ENCODE results near the gene PNRC1.
"Not testable (repeated sequence)": the region's sequence is repeated elsewhere in the genome, so short reads cannot be mapped to it uniquely, and the experiment has no call there.

Gene PNRC1

DNA sequence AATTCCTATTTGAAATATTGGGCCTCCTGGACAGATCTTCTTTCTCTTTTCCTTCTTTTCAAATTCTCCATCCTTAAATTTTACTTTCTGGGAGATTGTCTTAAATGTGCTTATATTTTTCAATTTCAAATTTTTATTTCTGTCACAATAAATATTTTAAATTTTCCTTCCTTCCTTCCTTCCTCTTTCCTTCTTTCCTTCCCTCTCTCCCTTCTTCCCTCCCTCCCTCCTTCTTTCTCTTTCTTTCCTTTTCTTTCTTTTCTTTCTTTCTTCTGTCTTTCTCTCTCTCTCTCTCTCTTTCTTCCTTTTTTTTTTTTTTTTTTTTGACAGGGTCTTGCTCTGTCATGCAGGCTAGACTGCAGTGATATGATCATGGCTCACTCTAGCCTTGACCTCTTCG lies 16.7 kb upstream of the PNRC1 start:
- no peak for DNase-seq

DNA sequence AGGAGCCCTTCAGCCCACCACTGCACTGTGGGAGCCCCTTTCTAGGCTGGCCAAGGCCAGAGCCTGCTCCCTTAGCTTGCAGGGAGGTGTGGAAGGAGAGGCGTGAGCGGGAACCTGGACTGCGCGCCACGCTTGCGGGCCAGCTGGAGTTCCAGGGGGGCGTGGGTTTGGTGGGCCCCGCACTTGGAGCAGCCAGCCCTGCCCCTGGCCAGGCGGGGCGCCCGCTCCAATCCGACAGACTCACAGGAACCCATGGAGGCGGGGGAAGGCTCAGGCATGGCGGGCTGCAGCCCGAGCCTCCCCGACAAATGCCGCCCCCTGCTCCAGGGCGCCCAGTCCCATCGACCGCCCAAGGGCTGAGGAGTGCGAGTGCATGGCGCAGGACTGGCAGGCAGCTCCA lies 15.6 kb upstream of the PNRC1 start:
- DNase-seq = not testable (repeated sequence)

DNA sequence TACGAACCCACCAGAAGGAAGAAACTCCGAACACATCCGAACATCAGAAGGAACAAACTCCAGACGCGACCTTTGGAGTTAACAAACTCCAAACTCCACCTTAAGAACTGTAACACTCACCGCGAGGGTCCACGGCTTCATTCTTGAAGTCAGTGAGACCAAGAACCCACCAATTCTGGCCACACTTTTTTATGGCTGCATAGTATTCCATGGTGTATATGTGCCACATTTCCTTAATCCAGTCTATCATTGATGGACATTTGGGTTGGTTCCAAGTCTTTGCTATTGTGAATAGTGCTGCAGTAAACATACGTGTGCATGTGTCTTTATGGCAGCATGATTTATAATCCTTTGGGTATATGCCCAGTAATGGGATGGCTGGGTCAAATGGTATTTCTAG lies 14.4 kb upstream of the PNRC1 start:
- not testable (repeated sequence) for DNase-seq

DNA sequence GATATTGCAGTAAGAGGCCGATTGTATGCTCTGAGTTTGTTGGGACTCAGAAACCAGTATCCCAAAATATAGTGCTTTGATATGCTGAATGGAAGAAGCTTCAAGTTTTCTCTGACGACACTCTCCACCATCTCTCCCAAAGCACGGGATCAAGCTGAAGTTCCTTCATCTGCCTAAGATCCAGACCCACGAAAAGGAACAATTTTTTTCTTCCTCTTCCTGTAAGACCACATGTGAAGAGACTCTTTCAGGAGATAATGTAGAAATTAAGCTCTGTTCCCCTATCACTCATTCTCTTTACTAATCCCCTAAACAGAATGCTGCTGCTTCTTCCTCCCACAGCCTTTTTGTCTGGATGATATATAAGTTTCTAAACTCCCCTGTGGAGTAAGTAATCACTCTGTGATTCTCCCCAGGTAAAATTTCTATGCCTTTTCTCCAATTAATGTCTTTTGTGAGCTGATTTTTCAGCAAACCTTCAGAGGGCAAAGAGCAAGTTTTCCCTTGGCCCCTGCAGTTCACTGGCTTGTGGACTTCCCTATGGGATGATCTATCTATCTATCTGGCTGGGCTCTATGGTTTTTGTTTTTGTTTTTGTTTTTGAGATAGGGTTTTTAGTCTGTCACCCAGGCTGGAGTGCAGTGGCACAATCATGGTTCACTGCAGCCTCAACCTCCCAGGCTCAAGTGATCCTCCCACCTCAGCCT lies 13.5 kb upstream of the PNRC1 start:
- DNase-seq = no peak

DNA sequence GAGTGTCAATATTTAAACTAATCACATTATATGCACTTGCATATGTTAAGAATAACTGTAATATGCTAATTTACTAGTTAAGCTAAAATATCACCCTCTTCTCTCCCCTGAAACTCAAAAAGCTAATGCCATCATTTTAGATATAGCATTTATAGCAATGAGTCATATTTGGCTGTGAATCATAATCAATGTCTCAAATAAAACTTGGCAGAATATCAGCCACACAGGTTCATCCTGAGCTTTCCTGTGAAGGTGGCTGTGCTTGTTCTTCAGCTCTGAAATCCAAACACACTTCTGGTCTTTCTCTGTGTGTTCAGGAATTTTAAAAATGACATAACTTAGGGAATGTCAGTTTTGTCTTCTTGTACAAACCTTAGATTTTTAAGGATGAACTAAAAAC lies 12.8 kb upstream of the PNRC1 start:
- DNase-seq = no peak

DNA sequence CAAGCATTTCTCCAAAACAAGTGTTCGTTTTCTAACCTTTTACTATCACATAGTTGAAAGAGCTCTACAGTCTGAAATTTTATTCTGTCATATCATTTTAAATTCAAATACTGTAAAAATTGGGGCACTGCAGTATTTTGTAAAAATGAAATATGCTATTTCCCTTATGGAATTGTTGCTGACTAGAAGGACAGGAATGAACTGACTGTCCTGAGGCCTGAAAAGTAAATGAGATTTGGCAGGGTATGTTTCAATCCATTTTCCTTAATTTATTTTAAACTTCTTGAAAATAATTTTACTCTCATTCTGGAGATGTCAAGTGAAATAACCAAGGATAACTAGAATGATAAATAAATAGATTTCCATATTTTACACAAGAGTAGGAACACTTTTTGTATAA lies 11.9 kb upstream of the PNRC1 start:
- no peak for DNase-seq

DNA sequence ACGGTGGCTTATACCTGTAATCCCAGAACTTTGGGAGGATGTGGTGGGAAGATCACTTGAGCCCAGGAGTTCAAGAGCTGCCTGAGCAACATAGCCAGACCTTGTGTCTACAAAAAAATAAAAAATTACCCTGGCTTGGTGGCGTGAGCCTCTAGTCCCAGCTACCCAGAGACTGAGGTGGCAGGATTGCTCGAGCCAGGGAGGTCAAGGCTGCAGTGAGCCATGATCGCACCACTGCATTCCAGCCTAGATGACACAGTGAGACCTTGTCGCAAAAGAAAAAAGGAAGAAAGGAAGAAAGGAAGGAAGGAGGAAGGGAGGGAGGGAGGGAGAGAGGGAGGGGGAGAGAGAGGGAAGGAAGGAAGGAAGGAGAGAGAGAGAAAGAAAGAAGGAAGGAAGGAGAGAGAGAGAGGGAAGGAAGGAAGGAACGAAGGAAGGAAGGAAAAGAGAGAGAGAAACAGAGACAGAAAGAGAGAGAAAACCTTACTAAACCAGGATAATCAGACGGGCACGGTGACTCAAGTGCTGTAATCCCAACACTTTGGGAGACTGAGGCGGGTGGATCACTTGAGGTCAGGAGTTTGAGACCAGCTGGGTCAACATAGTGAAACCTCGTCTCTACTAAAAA lies 10.9 kb upstream of the PNRC1 start:
- DNase-seq = no peak

DNA sequence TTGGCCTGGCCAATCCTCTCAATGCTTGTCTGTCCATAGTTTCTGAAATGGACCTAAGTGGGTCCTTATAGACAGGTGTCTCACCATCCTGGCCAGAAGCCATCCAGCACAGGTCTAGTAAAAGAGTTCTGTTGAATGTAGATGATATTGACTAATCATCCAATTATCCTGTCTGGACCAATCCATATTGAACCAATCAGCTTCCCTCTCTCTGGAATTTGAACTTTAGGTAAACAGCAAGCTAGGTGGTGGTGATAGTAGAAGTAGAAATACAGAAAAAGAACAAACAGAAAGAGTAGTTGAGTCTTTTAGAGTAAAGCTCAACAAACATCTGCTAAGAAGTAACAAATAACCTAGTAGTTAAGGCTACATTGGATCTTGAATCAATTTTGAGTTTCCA lies 9.5 kb upstream of the PNRC1 start:
- DNase-seq = no peak

DNA sequence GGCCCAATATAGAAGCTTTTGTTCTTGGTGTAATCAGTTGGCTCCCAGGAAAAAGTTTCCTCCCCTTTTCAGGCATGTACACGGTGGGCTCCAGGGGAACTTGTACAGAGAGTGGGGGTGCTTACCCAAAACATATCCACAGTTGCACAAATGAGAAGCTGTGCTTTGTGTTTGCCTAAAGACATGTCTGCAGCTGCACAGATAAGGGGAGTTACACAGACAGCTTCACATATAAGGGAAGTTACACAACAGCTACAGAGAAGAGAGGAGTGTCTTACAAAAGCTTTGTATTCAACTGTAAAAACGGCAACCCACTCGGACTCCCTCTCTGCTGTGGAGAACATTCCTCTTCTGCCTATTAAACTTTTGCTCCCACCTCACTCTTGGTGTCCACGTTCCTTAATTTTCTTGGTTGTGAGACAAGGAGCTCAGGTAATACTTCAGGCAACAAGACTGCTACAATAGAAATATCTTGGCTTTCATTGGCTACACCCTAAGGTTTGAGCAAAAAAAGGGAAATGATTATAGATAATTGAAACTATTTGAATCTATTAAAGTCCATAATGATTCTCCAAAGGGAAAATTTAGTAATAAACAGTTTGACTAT lies 7.4 kb upstream of the PNRC1 start:
- no peak for DNase-seq

DNA sequence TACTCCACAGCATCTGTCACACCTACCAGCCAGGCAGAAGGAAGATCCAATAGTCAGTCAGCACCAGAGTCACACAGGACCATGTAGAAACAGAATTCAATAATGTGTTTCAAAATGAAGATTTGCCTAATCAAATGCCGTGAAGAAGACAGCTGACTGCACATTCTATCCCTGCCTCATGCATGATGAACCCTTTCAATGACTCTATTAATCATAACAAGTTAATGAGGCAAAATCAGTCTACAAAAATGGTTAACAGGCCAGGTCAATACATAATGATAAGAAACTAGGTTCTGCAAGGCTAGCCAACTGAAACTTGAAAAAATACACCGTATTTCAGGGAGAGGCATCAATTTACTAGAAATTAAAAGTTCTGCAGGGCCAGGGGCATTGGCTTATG lies 6.7 kb upstream of the PNRC1 start:
- no peak for DNase-seq

DNA sequence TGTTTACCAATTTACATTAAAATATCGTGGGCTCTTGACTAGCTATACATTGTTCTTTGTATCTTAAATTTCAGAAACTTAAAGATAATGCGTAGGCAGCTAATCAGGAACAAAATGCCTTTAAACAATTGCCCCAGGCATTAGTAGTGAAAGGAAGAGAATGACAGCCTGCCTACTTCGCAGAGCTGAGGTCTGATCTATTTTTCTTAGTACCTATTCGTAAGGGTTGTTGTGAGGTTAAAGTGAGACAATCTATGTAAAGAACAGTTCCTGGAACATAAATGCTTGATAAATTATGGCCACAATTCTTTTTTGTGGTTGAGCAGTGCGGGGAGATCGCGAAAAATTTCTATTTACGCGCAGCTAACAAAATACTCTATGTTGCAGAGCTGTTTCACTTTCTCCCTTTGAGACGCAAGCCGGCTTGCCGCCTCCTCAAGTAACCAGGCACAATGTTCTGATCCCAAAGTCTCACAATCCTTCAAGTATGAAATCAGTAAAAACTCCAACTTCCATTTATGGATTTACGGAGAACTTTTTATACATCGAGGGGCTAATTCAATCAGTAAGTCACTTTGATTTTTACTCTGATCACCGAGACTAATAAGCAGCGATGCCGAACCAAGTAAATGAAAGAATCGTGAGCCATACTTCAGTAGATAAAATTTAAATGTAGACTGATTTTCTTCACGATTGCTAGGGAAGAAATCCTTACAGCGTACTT lies 878 bp upstream of the PNRC1 start:
- DNase-seq = peak; percentile 44

DNA sequence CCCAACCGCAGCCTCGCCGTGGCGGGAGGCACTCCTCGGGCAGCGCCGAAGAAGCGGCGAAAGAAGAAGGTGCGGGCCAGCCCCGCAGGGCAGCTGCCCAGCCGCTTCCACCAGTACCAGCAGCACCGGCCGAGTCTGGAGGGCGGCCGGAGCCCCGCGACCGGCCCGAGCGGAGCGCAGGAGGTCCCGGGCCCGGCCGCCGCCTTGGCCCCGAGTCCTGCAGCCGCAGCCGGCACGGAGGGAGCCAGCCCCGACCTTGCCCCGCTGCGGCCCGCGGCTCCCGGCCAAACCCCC lies 525 bp downstream of the PNRC1 start:
- no peak for DNase-seq

DNA sequence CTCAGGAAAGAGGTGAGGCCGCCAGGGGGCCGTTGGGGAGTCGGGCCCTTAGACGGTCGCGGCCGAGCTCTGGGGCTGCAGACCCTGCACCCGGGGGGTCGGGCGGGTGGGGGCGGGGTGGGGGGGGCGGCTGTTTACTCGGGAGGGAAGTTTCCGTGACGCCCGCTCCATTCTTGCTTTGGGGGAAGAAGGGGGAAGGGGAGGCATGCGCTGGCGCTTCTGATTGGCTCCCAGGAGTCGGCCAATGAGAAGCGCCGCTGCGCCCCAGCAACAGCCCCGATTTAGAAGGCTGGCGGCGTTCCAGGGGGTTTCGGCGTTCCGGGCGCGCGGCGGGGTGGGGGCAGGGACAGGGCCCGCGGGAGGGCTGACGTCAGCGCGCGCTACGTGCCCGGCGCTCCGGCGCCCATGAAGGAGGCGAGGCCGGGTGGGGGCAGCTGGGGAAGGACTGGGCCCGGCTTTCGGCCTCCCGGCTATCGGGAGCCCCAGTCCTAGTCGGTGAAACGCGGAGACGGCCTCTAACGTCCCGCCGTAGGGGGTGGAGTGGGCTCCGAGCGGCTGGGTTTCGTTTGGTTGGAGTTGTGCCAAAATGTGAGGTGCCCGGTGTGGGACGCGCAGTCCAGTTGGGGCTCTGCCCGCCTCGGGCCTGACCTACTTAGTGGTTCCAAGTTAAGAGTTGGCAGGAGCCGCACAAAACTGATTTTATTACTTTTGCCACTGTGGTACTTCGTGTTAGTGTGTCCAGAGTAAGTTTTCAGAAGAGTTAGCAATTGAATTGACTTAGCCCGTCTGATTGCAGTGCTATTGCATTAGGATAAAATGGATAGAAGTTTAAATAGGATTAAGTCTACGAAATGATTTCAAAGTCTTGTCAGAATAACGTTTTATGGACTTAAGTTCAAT lies 1.1 kb downstream of the PNRC1 start:
- peak; percentile 99 for DNase-seq

DNA sequence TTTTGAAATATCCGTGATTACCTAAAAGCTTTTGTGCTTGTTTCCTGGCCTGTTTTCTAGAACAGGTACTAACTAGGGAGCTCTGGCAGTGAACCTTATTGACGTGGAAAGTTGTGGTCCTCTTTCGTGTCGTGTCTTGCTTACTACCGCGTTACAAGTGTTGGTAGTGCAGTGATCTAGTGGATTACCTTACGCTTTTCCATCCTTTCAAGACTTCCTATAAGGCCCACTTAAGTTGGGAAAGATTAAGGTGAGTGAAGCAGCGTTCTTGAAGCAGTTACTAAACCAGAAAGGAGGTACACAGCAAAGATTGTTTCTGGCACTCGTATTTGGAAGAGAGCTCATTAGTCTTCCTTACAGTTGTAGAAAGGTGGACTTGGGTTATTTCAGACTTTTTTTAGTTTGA lies 1.9 kb downstream of the PNRC1 start:
- no peak for DNase-seq

DNA sequence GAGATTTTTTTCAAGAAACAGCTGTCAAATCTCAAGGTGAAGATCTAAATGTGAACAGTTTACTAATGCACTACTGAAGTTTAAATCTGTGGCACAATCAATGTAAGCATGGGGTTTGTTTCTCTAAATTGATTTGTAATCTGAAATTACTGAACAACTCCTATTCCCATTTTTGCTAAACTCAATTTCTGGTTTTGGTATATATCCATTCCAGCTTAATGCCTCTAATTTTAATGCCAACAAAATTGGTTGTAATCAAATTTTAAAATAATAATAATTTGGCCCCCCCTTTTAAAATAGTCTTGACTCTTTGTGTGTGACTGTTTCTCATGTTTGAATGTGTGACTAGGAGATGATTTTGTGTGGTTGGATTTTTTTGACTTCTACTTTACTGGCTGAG lies 4.0 kb downstream of the PNRC1 start:
- no peak for DNase-seq

DNA sequence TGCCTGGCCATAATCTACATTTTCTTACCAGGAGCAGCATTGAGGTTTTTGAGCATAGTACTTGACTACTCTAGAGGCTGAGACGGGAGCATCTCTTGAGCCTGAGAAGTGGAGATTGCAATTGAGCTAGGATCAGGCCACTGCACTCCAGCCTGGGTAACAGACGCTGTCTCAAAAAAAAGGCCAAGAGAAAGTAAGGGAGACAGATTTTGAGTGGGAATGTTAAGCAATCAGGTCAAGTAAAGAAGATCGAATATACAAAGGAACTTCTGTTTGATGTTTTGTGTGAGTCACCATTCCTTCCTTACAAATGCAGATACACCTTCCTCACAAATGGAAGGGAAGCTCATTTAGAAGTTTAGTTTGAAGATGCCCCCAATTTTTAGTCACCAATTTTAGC lies 4.4 kb downstream of the PNRC1 start:
- no peak for DNase-seq

DNA sequence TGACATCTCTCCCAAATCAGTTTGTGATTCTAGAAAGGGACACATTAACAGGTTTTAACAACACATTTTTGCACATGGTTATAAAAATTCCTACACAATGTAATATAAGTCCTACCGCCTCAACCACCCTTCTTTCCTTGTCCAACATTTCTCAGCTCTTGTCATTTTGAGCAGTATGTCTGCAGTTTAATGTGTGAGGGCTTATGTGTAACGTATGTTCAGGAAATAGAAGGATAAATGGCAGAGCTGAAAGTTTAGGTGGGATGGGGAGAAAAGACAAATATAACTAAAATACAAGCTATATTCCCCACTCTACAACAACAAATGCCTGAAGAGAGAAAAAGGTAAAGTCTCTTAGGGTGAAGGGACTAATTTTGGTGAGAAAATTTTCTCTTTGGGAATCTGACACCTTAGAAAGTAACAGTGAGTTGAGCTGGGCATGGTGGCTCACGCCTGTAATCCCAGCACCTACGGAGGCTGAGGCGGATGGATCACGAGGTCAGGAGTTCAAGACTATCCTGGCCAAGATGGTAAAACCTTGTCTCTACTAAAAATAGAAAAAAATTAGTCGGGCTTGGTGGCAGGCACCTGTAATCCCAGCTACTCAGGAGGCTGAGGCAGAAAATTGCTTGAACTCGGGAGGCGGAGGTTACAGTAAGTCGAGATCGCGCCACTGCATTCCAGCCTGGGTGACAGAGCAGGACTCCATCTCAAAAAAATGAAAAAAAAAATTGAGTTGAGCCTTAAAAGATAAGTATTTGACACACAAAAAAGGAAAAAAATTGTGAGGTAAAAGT lies 5.1 kb downstream of the PNRC1 start:
- no peak for DNase-seq

DNA sequence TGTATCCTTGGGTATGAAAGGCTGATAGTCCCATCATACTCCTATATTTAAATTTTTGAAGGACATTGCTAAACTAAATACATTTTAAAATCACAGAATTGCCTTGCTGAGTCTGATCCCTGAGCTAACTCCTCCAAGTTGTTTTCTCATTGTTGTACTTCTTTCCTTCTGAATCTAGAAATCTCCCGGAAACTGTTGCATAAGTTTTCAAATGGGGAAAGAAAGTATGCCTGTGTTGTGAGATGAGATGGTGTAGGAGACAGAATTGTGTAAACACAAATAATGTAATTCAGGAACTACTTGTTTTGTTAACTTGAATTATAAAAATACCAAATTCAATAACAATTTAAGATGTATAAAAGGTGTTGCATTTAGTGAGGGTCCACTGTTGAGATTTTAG lies 7.3 kb downstream of the PNRC1 start:
- no peak for DNase-seq

DNA sequence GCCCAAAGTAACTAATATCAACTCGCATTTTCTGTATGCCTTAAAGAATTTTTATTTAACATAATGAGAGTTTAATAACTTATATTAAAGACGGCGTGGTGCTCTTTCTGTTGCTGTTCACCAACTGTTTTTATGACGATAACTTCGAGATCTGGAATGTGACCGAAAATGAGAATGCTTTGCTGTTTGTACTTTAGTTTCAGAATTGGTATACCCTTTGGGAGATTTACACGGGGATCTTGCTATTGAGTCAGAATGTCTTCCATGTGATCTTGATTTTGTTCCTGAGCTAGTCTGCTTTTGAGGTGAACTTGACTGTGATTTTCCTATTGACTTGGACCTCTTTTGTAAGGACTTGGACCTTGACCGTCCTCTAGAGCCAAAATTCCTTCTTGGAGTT lies 17.9 kb downstream of the PNRC1 start:
- DNase-seq = no peak

DNA sequence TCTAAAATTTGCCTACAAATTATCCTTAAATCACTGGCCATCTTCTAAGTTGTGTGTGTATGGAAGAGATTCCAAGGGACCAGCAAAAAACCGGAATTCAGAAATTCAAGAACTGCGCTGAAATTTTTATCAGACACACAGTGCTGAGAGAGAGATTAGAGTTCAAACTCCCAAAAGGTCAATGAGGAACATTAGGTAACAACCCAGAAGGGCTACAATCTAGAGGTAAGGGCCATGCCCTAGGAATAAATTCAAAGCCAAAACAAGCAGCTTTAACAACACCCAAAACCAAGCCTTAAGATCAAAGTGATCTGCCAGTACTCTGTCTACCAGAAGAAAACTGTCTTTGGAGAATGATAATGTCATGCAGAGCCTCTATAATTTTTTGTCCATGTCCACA lies 19.6 kb downstream of the PNRC1 start:
- no peak for DNase-seq

DNA sequence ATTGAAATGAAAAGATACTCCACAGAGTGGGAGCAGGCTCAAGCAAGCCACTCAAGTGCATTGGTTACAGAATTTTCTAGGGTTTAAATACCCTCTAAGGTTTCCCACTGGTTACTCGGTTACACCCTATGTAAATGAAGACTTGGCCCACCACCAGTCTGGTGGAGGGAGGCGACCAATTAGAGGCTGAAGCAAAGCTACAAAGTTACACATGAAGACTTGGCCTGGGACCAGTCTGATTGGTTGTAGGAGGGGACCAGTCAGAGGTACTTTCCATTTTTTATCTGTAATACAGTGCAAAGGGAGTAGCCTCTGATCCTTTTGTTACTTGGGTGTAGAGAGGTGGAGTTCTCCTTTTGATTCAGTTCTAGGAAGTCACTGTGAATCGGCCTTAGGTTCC lies 29.7 kb downstream of the PNRC1 start:
- DNase-seq = no peak

DNA sequence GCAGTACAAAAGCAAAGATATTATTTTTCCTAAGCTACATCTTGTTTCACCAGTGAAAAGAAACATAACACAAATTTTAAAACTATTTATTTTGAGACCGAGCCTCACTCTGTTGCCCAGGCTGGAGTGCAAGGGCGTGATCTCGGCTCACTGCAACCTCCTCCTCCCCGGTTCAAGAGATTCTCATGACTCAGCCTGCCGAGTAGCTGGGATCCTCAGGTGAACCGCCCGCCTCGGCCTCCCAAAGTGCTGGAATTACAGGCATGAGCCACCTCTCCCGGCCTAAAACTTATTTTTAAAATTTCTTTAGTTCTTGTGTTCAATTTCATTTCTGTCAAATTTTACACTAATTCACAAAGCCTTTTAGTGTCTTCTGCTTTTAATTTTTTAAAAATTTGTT lies 31.4 kb downstream of the PNRC1 start:
- no peak for DNase-seq
